H9 (cell line): ENCODE results near the gene CWC27. TPM values are rescaled to one million over a fixed set of nuclear protein-coding genes. Genes with fewer than 3 reads are reported as not detected.

Source experiments
- DNase-seq: peaks from one replicate; pipeline ENCODE4 v3.0.0-alpha.2; 2017
- H2AFZ ChIP-seq: one replicate; pipeline ENCODE4 v1.6.1; 2013; ENCODE audit warnings: mild to moderate bottlenecking, low read length, control low read depth, moderate library complexity
- H2AK5ac ChIP-seq: 2 replicates; pipeline ENCODE4 v1.6.1; 2013; ENCODE audit warnings: low read length, control low read depth, mixed read lengths; ENCODE audit not compliant: insufficient read length
- H2BK120ac ChIP-seq: one replicate; pipeline ENCODE4 v1.6.1; 2013; ENCODE audit warnings: low read depth, mild to moderate bottlenecking, low read length, control low read depth, inconsistent platforms; ENCODE audit not compliant: poor library complexity, severe bottlenecking
- H2BK12ac ChIP-seq: 2 replicates; pipeline ENCODE4 v1.6.1; 2013; ENCODE audit warnings: low read length, control low read depth, mixed read lengths, low read depth; ENCODE audit not compliant: insufficient read length
- H2BK15ac ChIP-seq: 2 replicates; pipeline ENCODE4 v1.6.1; 2013; ENCODE audit warnings: low read depth, low read length, control low read depth
- H2BK20ac ChIP-seq: one replicate; pipeline ENCODE4 v1.6.1; 2013; ENCODE audit warnings: low read depth, mild to moderate bottlenecking, low read length, control low read depth, inconsistent platforms; ENCODE audit not compliant: poor library complexity, severe bottlenecking
- H2BK5ac ChIP-seq: 2 replicates; pipeline ENCODE4 v1.6.1; 2013; ENCODE audit warnings: low read length, control low read depth, mixed read lengths; ENCODE audit not compliant: insufficient read length
- H3K14ac ChIP-seq: 2 replicates; pipeline ENCODE4 v1.6.1; 2013; ENCODE audit warnings: low read length, control low read depth; ENCODE audit not compliant: insufficient read depth
- H3K18ac ChIP-seq: 2 replicates; pipeline ENCODE4 v1.6.1; 2013; ENCODE audit warnings: low read depth, mild to moderate bottlenecking, mixed read lengths, low read length, control low read depth; ENCODE audit not compliant: insufficient read length
- H3K23ac ChIP-seq: 2 replicates; pipeline ENCODE4 v1.6.1; 2013; ENCODE audit warnings: low read length, control low read depth, mixed read lengths, low read depth; ENCODE audit not compliant: insufficient read length
- H3K23me2 ChIP-seq: 2 replicates; pipeline ENCODE4 v1.6.1; 2013; ENCODE audit warnings: low read depth, mild to moderate bottlenecking, mixed read lengths, low read length, control low read depth; ENCODE audit not compliant: insufficient read length, poor library complexity, severe bottlenecking
- H3K27ac ChIP-seq: 2 replicates; pipeline ENCODE4 v1.5.1; 2013; ENCODE audit warnings: low read length, control low read depth, mixed read lengths, low read depth; ENCODE audit not compliant: insufficient read length
- H3K27me3 ChIP-seq: 2 replicates; pipeline ENCODE4 v1.6.1; 2013; ENCODE audit warnings: low read length, control low read depth, inconsistent platforms; ENCODE audit not compliant: insufficient read depth
- H3K4ac ChIP-seq: 2 replicates; pipeline ENCODE4 v1.6.1; 2013; ENCODE audit warnings: low read depth, mild to moderate bottlenecking, control low read depth, inconsistent platforms, low read length, moderate library complexity
- H3K4me1 ChIP-seq: 2 replicates; pipeline ENCODE4 v1.6.1; 2013; ENCODE audit warnings: low read length, control low read depth, inconsistent platforms; ENCODE audit not compliant: insufficient read depth
- H3K4me2 ChIP-seq: 2 replicates; pipeline ENCODE4 v1.6.1; 2013; ENCODE audit warnings: low read length, control low read depth, mixed read lengths; ENCODE audit not compliant: insufficient read length, insufficient read depth
- H3K56ac ChIP-seq: 2 replicates; pipeline ENCODE4 v1.6.1; 2013; ENCODE audit warnings: low read depth, mild to moderate bottlenecking, mixed read lengths, low read length, control low read depth; ENCODE audit not compliant: insufficient read length
- H3K79me1 ChIP-seq: 2 replicates; pipeline ENCODE4 v1.6.1; 2013; ENCODE audit warnings: low read depth, mild to moderate bottlenecking, moderate library complexity, low read length, control low read depth, inconsistent platforms; ENCODE audit not compliant: insufficient read depth, poor library complexity, severe bottlenecking
- H3K79me2 ChIP-seq: 2 replicates; pipeline ENCODE4 v1.6.1; 2013; ENCODE audit warnings: low read length, control low read depth, inconsistent platforms; ENCODE audit not compliant: insufficient read depth
- H3K9ac ChIP-seq: 2 replicates; pipeline ENCODE4 v1.6.1; 2013; ENCODE audit warnings: low read length, control low read depth, mixed read lengths; ENCODE audit not compliant: insufficient read length; ENCODE audit errors: extremely low read depth
- H3K9me3 ChIP-seq: one replicate; pipeline ENCODE4 v1.6.1; 2013; ENCODE audit warnings: low read depth, low read length, inconsistent platforms; ENCODE audit not compliant: control insufficient read depth
- H3T11ph ChIP-seq: one replicate; pipeline ENCODE4 v1.6.1; 2013; ENCODE audit warnings: mild to moderate bottlenecking, low read length, control low read depth, inconsistent platforms
- H4K20me1 ChIP-seq: one replicate; pipeline ENCODE4 v1.6.1; 2013; ENCODE audit not compliant: control insufficient read depth, insufficient read length, insufficient read depth
- H4K5ac ChIP-seq: 2 replicates; pipeline ENCODE4 v1.6.1; 2013; ENCODE audit warnings: low read depth, mild to moderate bottlenecking, mixed read lengths, low read length, control low read depth; ENCODE audit not compliant: insufficient read length
- H4K8ac ChIP-seq: replicated peaks from 2 replicates; pipeline ENCODE4 v1.6.1; 2013; ENCODE audit warnings: low read length, control low read depth, mixed read lengths, low read depth; ENCODE audit not compliant: insufficient read length
- H4K91ac ChIP-seq: 2 replicates; pipeline ENCODE4 v1.6.1; 2013; ENCODE audit warnings: low read depth, mild to moderate bottlenecking, moderate library complexity, mixed read lengths, low read length, control low read depth; ENCODE audit not compliant: insufficient read length
- H3K27ac Mint-ChIP-seq, 3 experiments: 2 replicates in 2 of 3; 3 replicates in 1 of 3; pipeline ENCODE4 v1.8.0; 2020 to 2021; ENCODE audit warnings: mixed read lengths in 3 of 3, mild to moderate bottlenecking in 1 of 3, moderate library complexity in 1 of 3
- H3K27me3 Mint-ChIP-seq: 2 replicates; pipeline ENCODE4 v1.8.0; 2021; ENCODE audit warnings: low read depth, mild to moderate bottlenecking, moderate library complexity, mixed read lengths
- H3K36me3 Mint-ChIP-seq, 3 experiments: 2 replicates in 2 of 3; 3 replicates in 1 of 3; pipeline ENCODE4 v1.8.0; 2020 to 2021; ENCODE audit warnings: low read depth in 3 of 3, mixed read lengths in 3 of 3; ENCODE audit not compliant: insufficient read depth in 1 of 3
- H3K4me1 Mint-ChIP-seq, 2 experiments: 2 replicates each; pipeline ENCODE4 v1.8.0; 2020; ENCODE audit warnings: mixed read lengths in 2 of 2
- H3K4me3 Mint-ChIP-seq, 2 experiments: 2 replicates in 1 of 2; 3 replicates in 1 of 2; pipeline ENCODE4 v1.8.0; 2020 to 2021; ENCODE audit warnings: mild to moderate bottlenecking in 2 of 2, mixed read lengths in 2 of 2, moderate library complexity in 1 of 2
- H3K9me3 Mint-ChIP-seq, 2 experiments: 2 replicates in 1 of 2; 3 replicates in 1 of 2; pipeline ENCODE4 v1.8.0; 2020; ENCODE audit warnings: mild to moderate bottlenecking in 2 of 2, mixed read lengths in 2 of 2, moderate library complexity in 1 of 2
- total RNA-seq: library from RNA; stranded (reverse); gene quantifications from 2 replicates; pipeline ENCODE4 v1.2.1, GENCODE V29; 2021
- TF ChIP-seq, protein P1 (sequence below): fragments of 200-600 bp; sonication (generic); conservative IDR thresholded peaks from 3 replicates; pipeline ENCODE4 v1.8.0; 2021; ENCODE audit warnings: antibody characterized with exemption, mild to moderate bottlenecking

CWC27 gene
- total RNA-seq, 1 experiment from 2014 or later: 41.9 TPM

DNA sequence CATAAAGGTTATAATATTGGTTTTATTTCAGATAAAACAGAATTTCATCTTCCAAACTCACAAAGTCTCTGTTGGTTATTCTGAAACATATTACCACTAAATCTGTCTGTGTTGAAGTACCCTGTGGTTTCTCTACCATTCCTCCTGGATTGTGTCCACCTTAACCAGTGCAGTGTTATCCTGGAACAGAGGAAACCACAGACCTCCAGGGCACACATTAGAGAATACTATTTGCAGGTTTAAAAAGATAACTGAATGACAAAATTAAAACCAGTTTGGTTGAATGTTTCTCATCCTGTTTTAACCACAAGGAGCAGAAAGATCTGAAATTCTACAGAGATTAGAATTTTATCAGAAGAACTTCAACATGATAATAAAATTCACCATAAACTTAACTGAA, 251.8 kb downstream of the CWC27 start:
- no peaks in the 10 kb centered on the region for H3K79me2 ChIP-seq
- no peaks in the 10 kb centered on the region for H3K27me3 ChIP-seq
- H2BK20ac ChIP-seq: no peak overlapping the region
- H2AFZ ChIP-seq: no peak overlapping the region
- no peak overlapping the region for H4K5ac ChIP-seq
- H3K4ac ChIP-seq: no peak overlapping the region
- H2BK5ac ChIP-seq: no peak overlapping the region
- no peak overlapping the region for H3K56ac ChIP-seq
- H3T11ph ChIP-seq: no peak overlapping the region
- H3K9ac ChIP-seq: no peak overlapping the region
- H3K18ac ChIP-seq: no peak overlapping the region
- Mint-ChIP-seq H3K36me3 (no peaks in the 10 kb centered on the region; a peak in 1 of 7 replicates), H3K27ac (no peak overlapping the region), H3K4me1 (no peaks in the 10 kb centered on the region), H3K4me3 (no peak overlapping the region), H3K27me3 (no peaks in the 10 kb centered on the region), H3K9me3 (no peaks in the 10 kb centered on the region)
- H4K20me1 ChIP-seq: no peaks in the 10 kb centered on the region
- H4K91ac ChIP-seq: no peak overlapping the region
- no peak overlapping the region for H2AK5ac ChIP-seq
- H3K4me1 ChIP-seq: no peaks in the 10 kb centered on the region
- no peaks in the 10 kb centered on the region for H3K9me3 ChIP-seq
- no peak overlapping the region for H2BK120ac ChIP-seq
- no peak overlapping the region for H3K14ac ChIP-seq
- TF ChIP-seq, protein P1, sequence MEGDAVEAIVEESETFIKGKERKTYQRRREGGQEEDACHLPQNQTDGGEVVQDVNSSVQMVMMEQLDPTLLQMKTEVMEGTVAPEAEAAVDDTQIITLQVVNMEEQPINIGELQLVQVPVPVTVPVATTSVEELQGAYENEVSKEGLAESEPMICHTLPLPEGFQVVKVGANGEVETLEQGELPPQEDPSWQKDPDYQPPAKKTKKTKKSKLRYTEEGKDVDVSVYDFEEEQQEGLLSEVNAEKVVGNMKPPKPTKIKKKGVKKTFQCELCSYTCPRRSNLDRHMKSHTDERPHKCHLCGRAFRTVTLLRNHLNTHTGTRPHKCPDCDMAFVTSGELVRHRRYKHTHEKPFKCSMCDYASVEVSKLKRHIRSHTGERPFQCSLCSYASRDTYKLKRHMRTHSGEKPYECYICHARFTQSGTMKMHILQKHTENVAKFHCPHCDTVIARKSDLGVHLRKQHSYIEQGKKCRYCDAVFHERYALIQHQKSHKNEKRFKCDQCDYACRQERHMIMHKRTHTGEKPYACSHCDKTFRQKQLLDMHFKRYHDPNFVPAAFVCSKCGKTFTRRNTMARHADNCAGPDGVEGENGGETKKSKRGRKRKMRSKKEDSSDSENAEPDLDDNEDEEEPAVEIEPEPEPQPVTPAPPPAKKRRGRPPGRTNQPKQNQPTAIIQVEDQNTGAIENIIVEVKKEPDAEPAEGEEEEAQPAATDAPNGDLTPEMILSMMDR: no peak
- no peaks in the 10 kb centered on the region for H3K79me1 ChIP-seq
- no peak overlapping the region for H2BK12ac ChIP-seq
- no peak for DNase-seq
- H2BK15ac ChIP-seq: no peak overlapping the region
- H3K23ac ChIP-seq: no peak overlapping the region
- H3K23me2 ChIP-seq: no peaks in the 10 kb centered on the region
- H4K8ac ChIP-seq: no peak overlapping the region
- no peak overlapping the region for H3K4me2 ChIP-seq
- no peak overlapping the region for H3K27ac ChIP-seq
